ENCODE results near the gene GJA3. TPM values are rescaled to one million over a fixed set of nuclear protein-coding genes. Genes with fewer than 3 reads are reported as not detected.

Gene GJA3
- total and polyA plus RNA-seq, 10 of the 15 experiments (the other 5 are each of a cell fraction or from before 2014, with no cell fraction given), result 0.03 to 0.11 (median 0.04) TPM; not detected in 5

DNA sequence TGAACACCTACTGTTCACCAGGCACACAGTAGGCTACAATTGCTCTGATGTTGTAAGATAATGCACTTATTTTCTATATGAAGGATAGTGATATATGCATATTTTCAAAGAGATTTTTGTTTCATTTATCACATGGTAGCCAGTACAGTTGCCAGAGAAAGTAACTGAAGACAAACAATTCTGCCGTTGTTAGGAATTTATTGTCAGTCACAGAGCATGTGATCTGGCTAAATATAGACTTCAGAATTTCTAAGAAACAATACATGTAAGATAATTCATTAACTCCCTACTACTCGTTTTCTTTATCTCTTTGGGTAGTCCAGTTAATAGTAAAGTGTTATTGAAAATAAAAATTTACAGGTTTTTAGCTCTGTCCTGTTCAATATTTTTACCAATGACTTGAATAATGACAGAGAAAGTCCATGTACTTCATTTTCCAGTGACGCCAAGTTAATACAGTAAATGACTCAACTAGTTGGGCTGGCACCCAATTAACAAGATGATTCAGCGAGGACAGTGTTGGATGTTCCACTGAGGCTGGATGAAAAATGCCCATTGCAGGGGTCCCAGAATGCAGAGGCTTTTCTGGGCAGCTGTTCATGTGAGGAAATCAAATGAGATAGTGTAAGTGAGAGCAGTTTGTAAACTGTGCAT lies 35.6 kb downstream of the GJA3 start:
- no peaks in the 10 kb centered on the region for H3K36me3 ChIP-seq (ENCODE audit: control insufficient read depth in 2 of 2, insufficient read depth in 2 of 2, low read length in 1 of 2)
- WGBS (ENCODE audit: insufficient coverage, insufficient replicate concordance, low lambda C conversion rate, missing lambda C conversion rate), result 36% methylated on average over 4 of the region's 4 CpGs
- ATAC-seq, result no peak
- TF ChIP-seq RFX5 (IDR thresholded peaks at IDR 0.05; ENCODE audit: low read depth, low read length), result no peak
- no peak for TF ChIP-seq ETV6 (conservative IDR thresholded peaks at IDR 0.05 in 1 of 2, IDR thresholded peaks at IDR 0.05 in 1 of 2; ENCODE audit: borderline replicate concordance in 1 of 2, low read depth in 1 of 2)
- TF ChIP-seq MYC (IDR thresholded peaks at IDR 0.05; ENCODE audit: insufficient read depth, insufficient read length, insufficient replicate concordance, low read length, severe bottlenecking), result no peak
- FAIRE-seq, result no peak
- H3K79me2 ChIP-seq (ENCODE audit: control insufficient read depth, insufficient read depth, low read length), result no peaks in the 10 kb centered on the region
- ChIA-PET SMC1A (ENCODE audit: uncharacterized antibody, unreplicated experiment) (interaction anchor here (0.6 kb wide), 1 partner anchor 138 kb away, joined by 3 read pairs; no protein-coding TSS in a partner anchor), POLR2A (no interaction called here), RAD21 (ENCODE audit: unreplicated experiment) (no interaction called here), CTCF (no interaction called here)
- intact Hi-C loops (cut with micrococcal nuclease; ENCODE audit: unreplicated experiment) (loop anchor here (5.0 kb wide), 1 partner anchor 37 kb away; the partner anchor contains the start of gene GJA3), in situ Hi-C loops (cut with MboI) (no loop called here)
- H3K4me1 ChIP-seq (ENCODE audit: control insufficient read depth, insufficient read depth, low read length), result no peaks in the 10 kb centered on the region
- H4K20me1 ChIP-seq (ENCODE audit: control insufficient read depth, insufficient read depth), result no peaks in the 10 kb centered on the region
- H3K27me3 ChIP-seq (replicated peaks in 1 of 2; ENCODE audit: control insufficient read depth in 2 of 2, insufficient read depth in 2 of 2, low read length in 1 of 2), result peaks cover 2 to 5% of the 10 kb centered on the region in 2 experiments; a peak in 2 of 4 replicates
- no peak overlapping the region for H2AFZ ChIP-seq (ENCODE audit: control insufficient read depth, low read depth, low read length)
- no TSS peak for BruUV-seq (replicated peaks)
- no peak overlapping the region for H3K4me2 ChIP-seq (ENCODE audit: control insufficient read depth, insufficient read depth)
- no peaks in the 10 kb centered on the region for H3K9me3 ChIP-seq (replicated peaks; ENCODE audit: control insufficient read depth, insufficient read depth, low read length)
- H3K4me3 ChIP-seq, result no peak overlapping the region
- no peak for DNase-seq (ENCODE audit: low read depth, low spot score)
- no peak overlapping the region for H3K27ac ChIP-seq (ENCODE audit: control insufficient read depth, insufficient read depth)
- H3K9ac ChIP-seq (ENCODE audit: control insufficient read depth, insufficient read depth, low read length), result no peak overlapping the region

DNA sequence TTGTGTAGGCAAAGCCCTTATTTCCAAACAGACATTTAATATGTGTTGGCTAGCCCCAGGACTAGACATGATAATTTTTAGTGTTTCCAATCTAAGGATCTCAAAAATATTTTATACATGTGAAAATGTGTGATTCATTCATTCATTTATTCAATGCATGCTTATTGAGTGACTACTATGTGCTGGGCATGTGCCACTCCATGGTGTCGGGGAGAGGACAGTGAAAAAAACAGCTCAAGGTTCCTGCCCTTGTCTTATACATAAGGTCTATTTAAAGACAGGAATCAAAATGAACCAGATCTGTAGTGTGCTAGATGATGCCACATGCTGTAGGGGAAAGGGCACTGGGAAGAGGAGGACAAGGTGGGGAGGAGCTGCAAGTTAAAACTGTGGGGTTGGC lies 36.5 kb downstream of the GJA3 start:
- no TSS peak for BruUV-seq (replicated peaks)
- RAD21 ChIA-PET (ENCODE audit: unreplicated experiment), result no interaction called here
- intact Hi-C loops (cut with micrococcal nuclease; ENCODE audit: unreplicated experiment) (no loop called here), in situ Hi-C loops (cut with MboI) (no loop called here)
- H3K9ac ChIP-seq (ENCODE audit: control insufficient read depth, insufficient read depth, low read length), result no peak overlapping the region
- no peak for ATAC-seq
- POLR2A ChIA-PET, result no interaction called here
- peaks cover 2 to 5% of the 10 kb centered on the region in 2 experiments; a peak in 2 of 4 replicates for H3K27me3 ChIP-seq (replicated peaks in 1 of 2; ENCODE audit: control insufficient read depth in 2 of 2, insufficient read depth in 2 of 2, low read length in 1 of 2)
- H3K4me1 ChIP-seq (ENCODE audit: control insufficient read depth, insufficient read depth, low read length), result no peaks in the 10 kb centered on the region
- SMC1A ChIA-PET (ENCODE audit: uncharacterized antibody, unreplicated experiment), result no interaction called here
- no peak overlapping the region for H3K27ac ChIP-seq (ENCODE audit: control insufficient read depth, insufficient read depth)
- H3K4me3 ChIP-seq, result no peak overlapping the region
- 60% methylated on average over 1 of the region's 1 CpG for WGBS (ENCODE audit: insufficient coverage, insufficient replicate concordance, low lambda C conversion rate, missing lambda C conversion rate)
- CTCF ChIA-PET, result no interaction called here
- no peaks in the 10 kb centered on the region for H3K79me2 ChIP-seq (ENCODE audit: control insufficient read depth, insufficient read depth, low read length)
- no peak overlapping the region for H2AFZ ChIP-seq (ENCODE audit: control insufficient read depth, low read depth, low read length)
- DNase-seq (ENCODE audit: low read depth, low spot score), result no peak
- no peak overlapping the region for H3K4me2 ChIP-seq (ENCODE audit: control insufficient read depth, insufficient read depth)
- H4K20me1 ChIP-seq (ENCODE audit: control insufficient read depth, insufficient read depth), result no peaks in the 10 kb centered on the region
- no peaks in the 10 kb centered on the region for H3K9me3 ChIP-seq (replicated peaks; ENCODE audit: control insufficient read depth, insufficient read depth, low read length)
- FAIRE-seq, result no peak
- no peaks in the 10 kb centered on the region for H3K36me3 ChIP-seq (ENCODE audit: control insufficient read depth in 2 of 2, insufficient read depth in 2 of 2, low read length in 1 of 2)
- TF ChIP-seq, protein P1, sequence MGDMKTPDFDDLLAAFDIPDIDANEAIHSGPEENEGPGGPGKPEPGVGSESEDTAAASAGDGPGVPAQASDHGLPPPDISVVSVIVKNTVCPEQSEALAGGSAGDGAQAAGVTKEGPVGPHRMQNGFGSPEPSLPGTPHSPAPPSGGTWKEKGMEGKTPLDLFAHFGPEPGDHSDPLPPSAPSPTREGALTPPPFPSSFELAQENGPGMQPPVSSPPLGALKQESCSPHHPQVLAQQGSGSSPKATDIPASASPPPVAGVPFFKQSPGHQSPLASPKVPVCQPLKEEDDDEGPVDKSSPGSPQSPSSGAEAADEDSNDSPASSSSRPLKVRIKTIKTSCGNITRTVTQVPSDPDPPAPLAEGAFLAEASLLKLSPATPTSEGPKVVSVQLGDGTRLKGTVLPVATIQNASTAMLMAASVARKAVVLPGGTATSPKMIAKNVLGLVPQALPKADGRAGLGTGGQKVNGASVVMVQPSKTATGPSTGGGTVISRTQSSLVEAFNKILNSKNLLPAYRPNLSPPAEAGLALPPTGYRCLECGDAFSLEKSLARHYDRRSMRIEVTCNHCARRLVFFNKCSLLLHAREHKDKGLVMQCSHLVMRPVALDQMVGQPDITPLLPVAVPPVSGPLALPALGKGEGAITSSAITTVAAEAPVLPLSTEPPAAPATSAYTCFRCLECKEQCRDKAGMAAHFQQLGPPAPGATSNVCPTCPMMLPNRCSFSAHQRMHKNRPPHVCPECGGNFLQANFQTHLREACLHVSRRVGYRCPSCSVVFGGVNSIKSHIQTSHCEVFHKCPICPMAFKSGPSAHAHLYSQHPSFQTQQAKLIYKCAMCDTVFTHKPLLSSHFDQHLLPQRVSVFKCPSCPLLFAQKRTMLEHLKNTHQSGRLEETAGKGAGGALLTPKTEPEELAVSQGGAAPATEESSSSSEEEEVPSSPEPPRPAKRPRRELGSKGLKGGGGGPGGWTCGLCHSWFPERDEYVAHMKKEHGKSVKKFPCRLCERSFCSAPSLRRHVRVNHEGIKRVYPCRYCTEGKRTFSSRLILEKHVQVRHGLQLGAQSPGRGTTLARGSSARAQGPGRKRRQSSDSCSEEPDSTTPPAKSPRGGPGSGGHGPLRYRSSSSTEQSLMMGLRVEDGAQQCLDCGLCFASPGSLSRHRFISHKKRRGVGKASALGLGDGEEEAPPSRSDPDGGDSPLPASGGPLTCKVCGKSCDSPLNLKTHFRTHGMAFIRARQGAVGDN (IDR thresholded peaks at IDR 0.05), result no peak
- no peak for TF ChIP-seq POU2F2 (IDR thresholded peaks at IDR 0.05; ENCODE audit: borderline replicate concordance, low read depth, low read length)
- TF ChIP-seq FOXM1 (IDR thresholded peaks at IDR 0.05; ENCODE audit: low read depth, low read length), result no peak
- no peak for TF ChIP-seq SREBF2 (IDR thresholded peaks at IDR 0.05; ENCODE audit: low read length)
- TF ChIP-seq, protein P2, sequence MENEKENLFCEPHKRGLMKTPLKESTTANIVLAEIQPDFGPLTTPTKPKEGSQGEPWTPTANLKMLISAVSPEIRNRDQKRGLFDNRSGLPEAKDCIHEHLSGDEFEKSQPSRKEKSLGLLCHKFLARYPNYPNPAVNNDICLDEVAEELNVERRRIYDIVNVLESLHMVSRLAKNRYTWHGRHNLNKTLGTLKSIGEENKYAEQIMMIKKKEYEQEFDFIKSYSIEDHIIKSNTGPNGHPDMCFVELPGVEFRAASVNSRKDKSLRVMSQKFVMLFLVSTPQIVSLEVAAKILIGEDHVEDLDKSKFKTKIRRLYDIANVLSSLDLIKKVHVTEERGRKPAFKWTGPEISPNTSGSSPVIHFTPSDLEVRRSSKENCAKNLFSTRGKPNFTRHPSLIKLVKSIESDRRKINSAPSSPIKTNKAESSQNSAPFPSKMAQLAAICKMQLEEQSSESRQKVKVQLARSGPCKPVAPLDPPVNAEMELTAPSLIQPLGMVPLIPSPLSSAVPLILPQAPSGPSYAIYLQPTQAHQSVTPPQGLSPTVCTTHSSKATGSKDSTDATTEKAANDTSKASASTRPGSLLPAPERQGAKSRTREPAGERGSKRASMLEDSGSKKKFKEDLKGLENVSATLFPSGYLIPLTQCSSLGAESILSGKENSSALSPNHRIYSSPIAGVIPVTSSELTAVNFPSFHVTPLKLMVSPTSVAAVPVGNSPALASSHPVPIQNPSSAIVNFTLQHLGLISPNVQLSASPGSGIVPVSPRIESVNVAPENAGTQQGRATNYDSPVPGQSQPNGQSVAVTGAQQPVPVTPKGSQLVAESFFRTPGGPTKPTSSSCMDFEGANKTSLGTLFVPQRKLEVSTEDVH (IDR thresholded peaks at IDR 0.05; ENCODE audit: low read depth, partially characterized antibody), result no peak
- no peak for TF ChIP-seq MEF2B (IDR thresholded peaks at IDR 0.05; ENCODE audit: partially characterized antibody, poor library complexity, severe bottlenecking)

Data from GM12878 (cell line).